IPS-20b (cell line): Measurements from ENCODE around the gene ACSF2.
"Not testable (repeated sequence)": the region's sequence is repeated elsewhere in the genome, so short reads cannot be mapped to it uniquely, and the experiment has no call there.

Experiments
- H3K27ac ChIP-seq: one replicate; pipeline ENCODE4 v1.5.1; 2013; ENCODE audit warnings: low read length
- H3K27me3 ChIP-seq: 2 replicates; pipeline ENCODE4 v1.6.1; 2013; ENCODE audit warnings: mild to moderate bottlenecking, low read length, inconsistent platforms; ENCODE audit not compliant: insufficient read depth
- H3K36me3 ChIP-seq: 2 replicates; pipeline ENCODE4 v1.6.1; 2013; ENCODE audit warnings: low read depth, mild to moderate bottlenecking, inconsistent platforms, low read length, moderate library complexity; ENCODE audit not compliant: insufficient read depth
- H3K4me1 ChIP-seq: 2 replicates; pipeline ENCODE4 v1.6.1; 2013; ENCODE audit warnings: mild to moderate bottlenecking, control low read depth, inconsistent platforms, low read length, moderate library complexity; ENCODE audit not compliant: insufficient read depth
- H3K4me3 ChIP-seq: 2 replicates; pipeline ENCODE4 v1.5.1; 2013; ENCODE audit warnings: mild to moderate bottlenecking, low read length, inconsistent platforms
- H3K9ac ChIP-seq: 2 replicates; pipeline ENCODE4 v1.6.1; 2013; ENCODE audit warnings: low read depth, mild to moderate bottlenecking, inconsistent platforms, low read length, moderate library complexity
- H3K9me3 ChIP-seq: 2 replicates; pipeline ENCODE4 v1.6.1; 2013; ENCODE audit warnings: mild to moderate bottlenecking, low read depth, low read length, inconsistent platforms; ENCODE audit not compliant: insufficient read depth

The ACSF2 gene

GRCh38 chr17:50428126-50428525 lies 2.1 kb downstream of the ACSF2 start:
- not testable (repeated sequence) for H3K9ac ChIP-seq, H3K9me3 ChIP-seq, H3K4me3 ChIP-seq, H3K4me1 ChIP-seq, H3K27ac ChIP-seq, H3K36me3 ChIP-seq
- peaks cover 20% of the 10 kb centered on the region for H3K27me3 ChIP-seq

- Histone ChIP-seq H3K9ac (no peak overlapping the region), H3K4me3 (no peak overlapping the region), H3K27me3 (peaks cover 19% of the 10 kb centered on the region), H3K4me1 (peaks cover 5% of the 10 kb centered on the region; the same call in 1 of the 2 replicates), H3K27ac (no peak overlapping the region), H3K9me3 (no peaks in the 10 kb centered on the region), H3K36me3 (no peaks in the 10 kb centered on the region)
Measured at GRCh38 chr17:50428831-50429424, 2.9 kb downstream of the ACSF2 start.

GRCh38 chr17:50429793-50430192 lies 3.8 kb downstream of the ACSF2 start:
- Histone ChIP-seq H3K27me3 (peaks cover 10% of the 10 kb centered on the region), H3K27ac (no peak overlapping the region), H3K4me3 (no peak overlapping the region), H3K9ac (no peak overlapping the region), H3K4me1 (peaks cover 5% of the 10 kb centered on the region; the same call in 1 of the 2 replicates), H3K36me3 (no peaks in the 10 kb centered on the region), H3K9me3 (no peaks in the 10 kb centered on the region)

GRCh38 chr17:50430821-50431618 lies 5.0 kb downstream of the ACSF2 start:
- Histone ChIP-seq H3K9me3 (no peaks in the 10 kb centered on the region), H3K27me3 (no peaks in the 10 kb centered on the region), H3K27ac (no peak overlapping the region)

GRCh38 chr17:50432125-50432762 lies 6.2 kb downstream of the ACSF2 start:
- Histone ChIP-seq H3K4me3 (no peak overlapping the region), H3K9ac (no peak overlapping the region), H3K27ac (no peak overlapping the region), H3K27me3 (no peaks in the 10 kb centered on the region), H3K9me3 (no peaks in the 10 kb centered on the region), H3K36me3 (no peaks in the 10 kb centered on the region), H3K4me1 (no peaks in the 10 kb centered on the region)

More at GRCh38 chr17:50430821-50431618, 5.0 kb downstream of the ACSF2 start:
- no peak overlapping the region for H3K4me3 ChIP-seq
- H3K36me3 ChIP-seq: no peaks in the 10 kb centered on the region
- peaks cover 5% of the 10 kb centered on the region; the same call in 1 of the 2 replicates for H3K4me1 ChIP-seq
- no peak overlapping the region for H3K9ac ChIP-seq

- Histone ChIP-seq H3K27me3 (no peaks in the 10 kb centered on the region), H3K9ac (no peak overlapping the region), H3K9me3 (no peaks in the 10 kb centered on the region), H3K4me1 (no peaks in the 10 kb centered on the region), H3K36me3 (no peaks in the 10 kb centered on the region), H3K27ac (no peak overlapping the region), H3K4me3 (no peak overlapping the region)
Measured at GRCh38 chr17:50437409-50437808, 11.4 kb downstream of the ACSF2 start.

- Histone ChIP-seq H3K27ac (no peak overlapping the region), H3K36me3 (no peaks in the 10 kb centered on the region), H3K9ac (no peak overlapping the region), H3K9me3 (no peaks in the 10 kb centered on the region), H3K4me3 (no peak overlapping the region), H3K27me3 (no peaks in the 10 kb centered on the region), H3K4me1 (no peaks in the 10 kb centered on the region)
Measured at GRCh38 chr17:50439008-50439407, 13.0 kb downstream of the ACSF2 start.

- no peak overlapping the region for H3K4me3 ChIP-seq
- H3K9ac ChIP-seq: no peak overlapping the region
- no peaks in the 10 kb centered on the region for H3K27me3 ChIP-seq
- H3K4me1 ChIP-seq: no peaks in the 10 kb centered on the region
- no peak overlapping the region for H3K27ac ChIP-seq
- no peaks in the 10 kb centered on the region for H3K36me3 ChIP-seq
- H3K9me3 ChIP-seq: no peaks in the 10 kb centered on the region
Measured at GRCh38 chr17:50440172-50440837, 14.3 kb downstream of the ACSF2 start.

GRCh38 chr17:50440838-50441829 lies 15.1 kb downstream of the ACSF2 start:
- Histone ChIP-seq H3K4me1 (no peaks in the 10 kb centered on the region), H3K27me3 (no peaks in the 10 kb centered on the region), H3K27ac (no peak overlapping the region), H3K9ac (no peak overlapping the region), H3K36me3 (no peaks in the 10 kb centered on the region), H3K4me3 (no peak overlapping the region), H3K9me3 (no peaks in the 10 kb centered on the region)

- Histone ChIP-seq H3K4me3 (no peak overlapping the region), H3K9ac (no peak overlapping the region), H3K9me3 (no peaks in the 10 kb centered on the region), H3K36me3 (no peaks in the 10 kb centered on the region), H3K27me3 (no peaks in the 10 kb centered on the region), H3K4me1 (no peaks in the 10 kb centered on the region), H3K27ac (no peak overlapping the region)
Measured at GRCh38 chr17:50443505-50443974, 17.5 kb downstream of the ACSF2 start.
